Glutamatergic neuron (in vitro differentiated cells): ENCODE measurements around the gene PLK1. TPM values are rescaled to one million over a fixed set of nuclear protein-coding genes. Genes with fewer than 3 reads are reported as not detected.

Experiments used
- DNase-seq: peaks from one replicate; pipeline ENCODE4 v3.0.0; 2022
- H3K27ac Mint-ChIP-seq: one replicate; pipeline ENCODE4 v1.8.0; 2020; ENCODE audit warnings: mild to moderate bottlenecking, mixed read lengths, inconsistent platforms; ENCODE audit not compliant: unreplicated experiment
- H3K27me3 Mint-ChIP-seq: one replicate; pipeline ENCODE4 v1.8.0; 2020; ENCODE audit warnings: mild to moderate bottlenecking, moderate library complexity, mixed read lengths, inconsistent platforms; ENCODE audit not compliant: unreplicated experiment
- H3K36me3 Mint-ChIP-seq: one replicate; pipeline ENCODE4 v1.8.0; 2020; ENCODE audit warnings: mild to moderate bottlenecking, mixed read lengths, inconsistent platforms; ENCODE audit not compliant: unreplicated experiment
- H3K4me1 Mint-ChIP-seq: one replicate; pipeline ENCODE4 v1.8.0; 2020; ENCODE audit warnings: mild to moderate bottlenecking, low read depth, mixed read lengths, inconsistent platforms; ENCODE audit not compliant: unreplicated experiment
- H3K4me3 Mint-ChIP-seq: one replicate; pipeline ENCODE4 v1.8.0; 2020; ENCODE audit warnings: mild to moderate bottlenecking, mixed read lengths, inconsistent platforms; ENCODE audit not compliant: unreplicated experiment
- H3K9me3 Mint-ChIP-seq: one replicate; pipeline ENCODE4 v1.8.0; 2020; ENCODE audit warnings: mild to moderate bottlenecking, moderate library complexity, mixed read lengths, inconsistent platforms; ENCODE audit not compliant: unreplicated experiment
- CTCF ChIP-seq: fragments of 200-600 bp; sonication (generic); IDR thresholded peaks from one replicate; pipeline ENCODE4 v1.5.0; 2021; ENCODE audit not compliant: partially characterized antibody, unreplicated experiment
- total RNA-seq: library from RNA; stranded (reverse); fragmentation: NEBNext Ultra II Directional; extraction: Animal tissue kit (Norgen Biotek cat#: 25700); gene quantifications from one replicate; pipeline ENCODE4 v1.2.1, GENCODE V29; 2021; ENCODE audit not compliant: unreplicated experiment

PLK1 gene
- total RNA-seq, 1 donor from 2014 or later, result 16.9 TPM

- no peak for DNase-seq
- Mint-ChIP-seq H3K4me1 (no peaks in the 10 kb centered on the region), H3K27me3 (peaks cover 4% of the 10 kb centered on the region), H3K27ac (no peak overlapping the region), H3K9me3 (no peaks in the 10 kb centered on the region), H3K36me3 (peaks cover 6% of the 10 kb centered on the region), H3K4me3 (no peak overlapping the region)
- TF ChIP-seq CTCF, result no peak
These were observed 21.8 kb downstream of the PLK1 start for GRCh38 chr16:23700509-23700908.

- Mint-ChIP-seq H3K36me3 (peaks cover 6% of the 10 kb centered on the region), H3K4me1 (no peaks in the 10 kb centered on the region), H3K4me3 (no peak overlapping the region), H3K9me3 (peaks cover 1% of the 10 kb centered on the region), H3K27ac (no peak overlapping the region), H3K27me3 (peaks cover 4% of the 10 kb centered on the region)
- no peak for DNase-seq
- TF ChIP-seq CTCF, result no peak
These were observed 22.4 kb downstream of the PLK1 start for GRCh38 chr16:23701045-23701444.

- Mint-ChIP-seq H3K36me3 (peaks cover 6% of the 10 kb centered on the region), H3K27me3 (peaks cover 4% of the 10 kb centered on the region), H3K4me3 (no peak overlapping the region), H3K9me3 (peaks cover 1% of the 10 kb centered on the region), H3K27ac (no peak overlapping the region), H3K4me1 (no peaks in the 10 kb centered on the region)
- DNase-seq, result no peak
- TF ChIP-seq CTCF, result no peak
These were observed 24.3 kb downstream of the PLK1 start for GRCh38 chr16:23702951-23703350.

- Mint-ChIP-seq H3K27ac (no peak overlapping the region), H3K27me3 (peaks cover 3% of the 10 kb centered on the region), H3K36me3 (peaks cover 6% of the 10 kb centered on the region), H3K4me1 (no peaks in the 10 kb centered on the region), H3K9me3 (peaks cover 1% of the 10 kb centered on the region), H3K4me3 (no peak overlapping the region)
- no peak for TF ChIP-seq CTCF
- no peak for DNase-seq
These were observed 26.3 kb downstream of the PLK1 start for GRCh38 chr16:23704772-23705516.

GRCh38 chr16:23705517-23705902 is 26.8 kb downstream of the PLK1 start:
- H3K4me1 Mint-ChIP-seq, result no peaks in the 10 kb centered on the region
- peaks cover 6% of the 10 kb centered on the region for H3K36me3 Mint-ChIP-seq
- no peak overlapping the region for H3K4me3 Mint-ChIP-seq
- H3K27me3 Mint-ChIP-seq, result peaks cover 3% of the 10 kb centered on the region
- no peak overlapping the region for H3K27ac Mint-ChIP-seq
- H3K9me3 Mint-ChIP-seq, result peaks cover 5% of the 10 kb centered on the region
- no peak for TF ChIP-seq CTCF
- DNase-seq, result no peak
